Stimulated activated CD8-positive, alpha-beta memory T cell treated with anti-CD3 and anti-CD28 coated beads, Interleukin-4, amount 100 ng/mL, for 4 hours (primary cell): ENCODE data around the gene IFRD2.

Experiments
- DNase-seq, 2 donors: peaks; one replicate each; pipeline ENCODE4 v3.0.0-alpha.2; 2020; ENCODE audit warnings: low read depth in 2 of 2, low spot score in 1 of 2

The IFRD2 gene

DNA sequence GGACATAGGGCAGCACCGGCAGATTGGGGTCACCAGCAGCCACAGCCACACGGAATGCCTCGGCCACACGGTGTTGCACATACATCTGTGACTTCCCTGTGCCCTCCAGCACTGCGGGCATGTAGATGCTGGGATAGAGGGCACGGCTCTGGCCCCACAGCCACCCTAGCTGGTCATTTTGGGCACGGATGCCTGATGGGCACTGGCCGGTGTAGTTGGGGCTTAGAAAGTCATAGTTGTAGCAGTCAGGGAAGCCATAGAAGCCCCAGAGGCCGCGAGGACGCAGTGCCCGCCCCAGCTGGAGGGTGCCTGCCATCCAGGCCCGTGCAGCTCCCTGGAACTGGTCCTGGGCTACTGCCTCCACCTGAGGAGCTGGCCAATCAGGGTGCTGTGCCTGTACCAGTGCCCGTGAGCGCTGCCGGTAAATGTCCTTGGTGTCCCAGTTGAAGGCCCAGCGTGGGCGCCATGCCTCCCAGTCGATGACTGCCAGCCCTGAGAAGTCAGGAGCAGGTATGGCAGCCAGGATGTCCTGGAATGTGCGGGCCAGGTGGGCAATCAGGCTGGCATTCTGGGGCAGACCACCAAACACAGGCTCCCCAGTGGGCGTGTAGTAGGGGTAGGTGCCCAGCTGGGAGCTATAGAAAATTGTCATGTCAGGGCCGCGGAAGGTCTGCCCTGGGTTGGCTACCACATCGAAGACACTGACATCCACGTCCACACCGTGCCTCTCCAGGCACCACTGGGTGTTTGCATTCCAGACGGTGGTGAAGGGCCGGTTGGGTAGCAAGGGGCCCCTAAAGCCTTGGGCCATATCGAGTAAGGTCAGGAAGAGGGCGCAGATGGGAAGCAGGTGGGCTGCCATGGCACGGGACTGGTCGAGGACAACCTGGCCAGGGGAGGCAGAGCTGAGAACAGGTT lies 10.1 kb upstream of the IFRD2 start:
- DNase-seq = no peak

DNA sequence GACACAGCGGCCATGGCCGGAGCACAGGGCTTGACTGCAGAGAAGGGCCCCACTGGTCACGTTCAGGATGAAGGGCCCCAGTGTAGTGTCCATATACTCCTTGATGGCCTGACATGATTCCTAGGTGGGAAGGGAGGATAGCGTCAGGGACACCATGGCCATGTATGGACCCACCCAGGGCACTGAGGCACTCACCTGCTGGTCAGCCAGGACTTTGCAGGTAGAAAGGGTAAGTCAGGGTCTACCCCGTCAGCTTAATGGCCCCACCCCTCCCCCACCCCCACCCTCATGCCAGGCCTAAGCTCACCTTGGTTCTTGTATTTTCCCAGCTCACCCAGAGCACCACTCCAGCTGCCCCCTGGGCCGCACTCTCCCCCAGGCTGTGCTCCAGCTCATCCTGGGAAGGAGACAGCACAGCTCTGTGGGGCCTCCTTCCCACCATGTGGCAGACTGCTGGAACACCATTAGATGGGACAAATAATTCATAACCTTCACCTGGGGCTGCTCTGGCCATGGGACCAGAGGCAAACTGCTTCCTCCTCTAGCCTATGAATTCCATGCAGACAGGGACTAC lies 8.5 kb upstream of the IFRD2 start:
- no peak for DNase-seq

DNA sequence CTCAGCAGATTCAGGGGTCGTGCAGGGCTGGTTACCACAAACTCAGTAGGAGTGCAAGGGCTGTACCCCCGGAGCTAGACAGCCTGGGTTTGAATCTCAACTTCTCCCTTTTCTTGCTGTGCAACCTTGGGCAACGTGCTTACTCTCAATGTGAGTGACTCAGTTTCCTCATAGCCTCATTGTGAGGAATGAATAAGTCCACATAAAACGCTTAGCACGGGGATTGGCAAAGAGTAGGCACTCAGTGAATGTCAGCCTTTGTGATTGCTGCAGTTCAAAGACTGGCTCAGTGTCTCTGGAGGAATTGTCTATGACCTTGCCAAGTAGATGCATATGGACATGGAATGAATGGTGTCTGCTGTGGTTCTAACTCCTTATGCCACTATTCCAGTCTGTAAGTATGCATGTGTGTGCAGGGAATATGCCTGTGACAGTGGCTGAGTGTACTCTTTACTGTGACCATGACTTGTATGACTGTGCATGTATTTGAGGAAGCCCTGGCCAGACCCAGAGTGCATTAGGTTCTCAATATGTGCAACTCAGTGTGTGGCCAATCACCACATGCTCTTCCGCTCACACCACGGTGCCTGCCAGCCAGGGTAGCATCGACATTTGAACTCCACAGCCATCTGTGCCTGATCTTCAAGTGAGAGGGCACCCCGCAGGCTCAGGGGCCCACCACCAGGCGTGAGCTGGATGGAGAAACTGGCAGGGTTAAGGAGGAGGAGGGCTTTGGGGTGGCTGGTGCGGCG lies 7.9 kb upstream of the IFRD2 start:
- DNase-seq = no peak

DNA sequence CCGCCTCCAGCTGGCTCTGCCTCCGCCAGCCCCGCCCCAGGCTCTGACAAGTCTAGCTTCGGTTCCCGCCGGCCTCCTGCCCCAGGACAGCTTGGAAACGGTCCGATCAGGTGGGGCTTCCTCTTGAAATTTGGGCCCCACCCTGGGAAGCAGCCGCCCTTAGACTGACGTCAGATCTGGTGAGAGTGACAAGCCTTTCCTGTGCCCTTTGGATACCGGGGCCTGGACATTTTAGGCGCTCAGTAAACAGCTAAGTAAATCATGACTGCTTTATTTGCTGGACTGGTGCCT lies 7.4 kb upstream of the IFRD2 start:
- no peak for DNase-seq

DNA sequence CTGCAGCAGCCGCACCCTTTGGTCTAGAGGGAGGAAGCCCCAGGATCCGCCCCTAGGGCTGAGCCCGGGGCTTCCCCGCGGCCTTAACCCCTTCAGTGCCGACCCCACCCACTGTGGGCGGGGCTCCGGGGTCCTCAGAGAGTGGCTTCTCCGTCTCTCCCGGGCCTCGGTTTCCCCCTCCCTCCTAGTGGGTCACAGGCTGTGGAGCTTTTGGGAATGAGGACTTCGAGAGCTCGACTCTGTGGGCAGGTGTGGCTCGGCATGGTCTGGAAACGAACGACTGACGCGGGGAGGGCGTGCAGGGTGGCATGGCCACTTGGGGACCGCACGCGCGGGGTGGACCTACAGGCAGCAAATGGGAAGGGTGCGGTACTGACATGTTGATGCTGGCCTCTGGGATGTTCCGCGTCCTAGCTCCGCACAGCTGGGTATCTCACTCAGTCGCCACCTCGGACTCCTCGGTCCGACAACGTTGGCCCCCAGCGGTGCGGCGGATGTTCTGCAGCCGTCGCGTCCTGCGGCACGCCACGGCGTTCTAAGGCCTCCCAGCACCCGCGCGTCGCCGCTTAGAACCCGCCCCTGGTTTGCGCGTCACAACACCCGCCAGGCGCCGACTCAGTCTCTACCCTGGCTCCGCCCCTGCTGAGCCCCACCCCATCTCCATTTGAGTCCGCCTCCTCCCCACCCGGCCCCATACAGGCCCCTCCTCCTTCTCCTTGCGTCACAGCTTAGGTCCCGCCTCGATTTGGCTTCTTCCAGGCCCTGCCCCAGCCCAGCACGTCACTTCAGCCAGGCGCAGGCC lies 6.8 kb upstream of the IFRD2 start, which contains the start of the genes HYAL3 and NAA80:
TSS of gene HYAL3 (minus strand) at position 570 of the 802 bp plus-strand sequence. CDS start 3,803 bp downstream, outside the sequence.
TSS of gene NAA80 (minus strand) at position 570 of the 802 bp plus-strand sequence. CDS start 1,942 bp downstream, outside the sequence.
- peak; percentile 99 for DNase-seq

DNA sequence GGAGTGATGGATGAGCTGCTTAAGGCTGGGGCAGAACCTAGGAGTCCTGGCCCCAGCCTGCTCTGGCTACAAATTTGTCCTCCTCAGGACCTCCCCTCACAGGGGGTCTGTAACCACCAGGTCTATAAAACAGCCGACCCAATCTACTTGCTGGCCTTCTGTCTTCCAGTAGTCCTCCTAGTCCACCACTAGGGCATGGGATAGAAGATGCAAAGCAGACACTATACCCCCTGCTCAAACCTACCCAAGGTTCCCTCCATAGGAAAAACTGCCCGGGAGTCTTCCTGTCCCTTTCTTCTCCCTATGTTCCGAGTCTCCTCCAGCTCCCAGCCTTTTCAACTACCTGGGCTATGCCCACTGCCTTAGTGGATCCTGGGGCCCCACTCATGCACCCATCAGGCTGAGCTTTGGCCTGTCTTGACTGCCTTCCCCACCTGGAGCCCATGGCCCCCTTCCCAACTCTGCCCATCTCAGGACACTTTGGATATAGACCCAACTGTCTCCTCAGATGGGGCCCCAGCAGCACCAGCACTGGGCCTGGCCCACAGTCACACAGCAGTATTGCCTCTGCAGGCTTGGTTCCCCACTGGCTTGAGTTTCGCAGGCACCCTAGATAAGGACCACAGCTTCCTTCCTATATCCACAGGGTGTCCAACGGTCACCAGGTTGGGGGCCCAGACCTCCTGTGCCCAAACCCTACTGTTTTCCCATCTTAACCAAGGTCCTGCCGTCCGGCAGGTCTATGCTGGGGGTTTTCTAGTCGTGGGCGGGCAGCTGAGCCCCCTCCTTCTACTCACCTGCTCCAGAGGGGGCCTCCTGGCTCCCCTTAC lies 5.9 kb upstream of the IFRD2 start:
- DNase-seq = no peak

DNA sequence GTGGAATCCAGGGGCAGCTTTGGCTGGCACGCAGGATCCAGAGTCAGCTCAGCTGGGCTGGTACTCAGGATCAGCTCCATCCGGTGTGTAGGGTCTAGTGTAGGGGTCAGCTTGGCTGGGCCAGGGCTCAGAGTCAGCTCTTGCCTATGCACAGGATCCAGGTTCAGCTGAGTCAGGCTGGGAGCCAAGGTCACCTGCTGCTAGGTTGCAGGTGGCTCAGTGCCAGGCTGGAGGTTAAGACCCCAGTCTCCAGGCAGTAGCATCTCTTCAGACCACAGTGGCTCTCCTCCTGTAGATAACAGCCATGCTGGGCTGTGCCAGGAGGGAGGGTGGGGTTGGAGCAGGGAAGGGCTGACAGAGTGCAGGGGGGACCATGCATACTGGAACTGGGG lies 5.2 kb upstream of the IFRD2 start:
- no peak for DNase-seq

DNA sequence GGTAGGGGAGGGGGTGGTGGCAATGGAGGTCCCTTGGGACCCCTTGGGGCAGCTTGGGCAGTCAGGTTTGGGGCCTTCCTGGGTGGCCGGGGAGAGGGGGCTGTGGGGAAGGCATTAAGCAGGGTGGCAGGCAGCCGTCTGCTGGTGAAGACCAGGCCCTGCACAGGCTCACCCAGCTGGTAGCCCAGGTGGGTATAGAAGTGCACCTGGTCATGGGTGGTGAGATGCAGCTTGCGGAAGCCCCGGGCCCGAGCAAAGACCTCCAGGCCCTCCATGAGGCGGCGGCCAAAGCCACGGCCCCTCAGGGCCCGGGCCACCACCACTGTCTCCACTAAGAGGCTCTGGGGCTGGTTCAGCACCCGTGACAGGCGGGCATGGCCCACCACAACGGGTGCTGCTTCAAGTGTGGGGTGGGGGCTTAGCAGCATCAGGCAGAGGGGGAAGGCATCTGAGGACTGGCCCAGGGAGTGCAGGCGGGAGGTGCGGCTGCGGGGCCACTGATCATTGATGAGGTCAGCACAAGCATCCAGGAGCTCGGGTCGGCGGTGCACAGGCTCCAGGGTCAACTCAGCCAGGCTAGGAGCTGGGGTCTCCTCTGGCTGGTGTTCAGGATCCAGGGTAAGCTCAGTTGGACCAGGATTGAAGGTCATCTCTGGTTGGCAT lies 4.6 kb upstream of the IFRD2 start:
- DNase-seq = no peak

DNA sequence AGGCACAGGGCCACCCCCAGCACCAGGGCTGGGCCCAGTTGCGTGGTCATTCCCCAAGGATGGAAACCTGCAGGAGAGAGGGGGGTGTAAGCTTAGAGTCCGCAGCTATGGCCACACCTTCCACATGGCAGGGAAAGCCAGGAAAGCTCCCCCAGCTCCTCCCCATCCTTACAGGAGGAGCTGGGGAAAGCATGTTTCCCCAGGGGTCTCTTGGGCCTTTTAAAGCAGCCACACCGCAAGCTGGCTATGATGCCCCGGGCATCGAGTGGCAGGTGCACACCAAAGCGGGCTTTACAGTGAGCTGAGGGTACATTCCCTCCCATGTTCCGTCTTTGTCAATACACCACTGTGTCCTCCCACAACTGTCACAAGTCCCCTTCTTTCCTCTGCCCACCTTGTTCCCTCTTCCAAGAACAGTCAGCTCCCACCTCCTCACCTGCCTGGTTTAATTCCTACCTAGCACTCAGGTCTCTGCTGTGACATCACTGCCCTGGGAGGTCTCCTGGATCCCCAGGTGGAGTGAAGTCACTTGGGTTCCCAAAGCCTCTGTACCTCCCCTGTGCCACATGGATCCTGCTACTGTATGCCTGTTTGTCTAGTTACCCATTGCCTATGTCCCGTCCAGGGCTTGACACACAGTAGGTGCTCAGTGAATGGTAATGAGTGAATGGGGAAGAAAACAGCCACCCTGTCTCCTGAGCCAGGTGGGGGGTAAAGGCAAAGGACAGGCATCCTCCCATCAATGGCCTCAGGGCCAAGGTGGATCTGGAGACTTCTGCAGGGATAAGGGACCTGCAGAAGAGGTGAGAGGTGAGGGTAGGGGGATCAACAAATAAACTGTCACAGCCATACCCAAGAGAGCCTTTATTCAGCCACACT lies 3.6 kb upstream of the IFRD2 start:
- no peak for DNase-seq

DNA sequence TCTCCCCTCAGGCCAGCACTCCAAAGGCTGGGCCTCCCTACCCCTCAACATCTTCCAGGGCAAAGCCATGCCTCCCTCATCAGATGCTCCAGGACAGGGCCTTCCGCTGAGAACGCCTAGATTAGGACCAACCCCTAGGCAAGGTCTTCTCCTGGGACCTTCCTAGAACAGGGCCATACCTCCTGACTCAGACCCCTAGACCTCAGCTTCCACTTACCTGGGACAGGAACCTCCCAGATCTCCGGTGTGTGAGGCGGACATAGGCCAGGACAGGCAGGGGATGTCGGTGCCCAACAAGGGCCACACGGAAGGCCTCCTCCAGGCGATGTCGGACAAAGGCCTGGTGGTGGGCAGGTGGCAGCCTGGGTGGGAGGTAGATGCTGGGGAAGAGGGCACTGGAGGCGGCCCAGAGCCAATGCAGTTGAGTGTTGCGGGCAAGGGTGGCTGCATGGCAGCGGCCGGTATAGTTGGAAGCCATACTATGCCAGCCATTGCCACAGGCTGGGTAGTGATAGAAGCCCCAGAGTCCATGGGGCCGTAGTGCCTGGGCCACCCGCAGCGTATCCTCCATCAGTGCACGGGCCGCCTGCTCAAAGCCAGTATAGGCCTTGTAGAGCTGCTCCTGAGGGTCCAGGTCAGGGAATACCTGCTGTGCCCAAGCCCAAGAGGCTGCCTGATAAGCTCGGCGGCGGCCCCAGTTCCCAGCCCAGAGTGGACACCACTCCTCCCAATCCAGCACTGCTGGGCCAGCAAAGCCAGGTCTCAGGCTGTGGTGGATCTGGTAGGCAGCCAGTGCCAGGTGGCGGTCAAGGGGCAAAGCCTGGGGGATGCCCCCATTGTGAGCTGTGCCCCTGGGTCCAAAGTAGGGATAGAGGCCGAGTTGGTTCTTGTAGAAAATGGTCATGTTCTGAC lies 2.5 kb upstream of the IFRD2 start:
- DNase-seq = no peak

DNA sequence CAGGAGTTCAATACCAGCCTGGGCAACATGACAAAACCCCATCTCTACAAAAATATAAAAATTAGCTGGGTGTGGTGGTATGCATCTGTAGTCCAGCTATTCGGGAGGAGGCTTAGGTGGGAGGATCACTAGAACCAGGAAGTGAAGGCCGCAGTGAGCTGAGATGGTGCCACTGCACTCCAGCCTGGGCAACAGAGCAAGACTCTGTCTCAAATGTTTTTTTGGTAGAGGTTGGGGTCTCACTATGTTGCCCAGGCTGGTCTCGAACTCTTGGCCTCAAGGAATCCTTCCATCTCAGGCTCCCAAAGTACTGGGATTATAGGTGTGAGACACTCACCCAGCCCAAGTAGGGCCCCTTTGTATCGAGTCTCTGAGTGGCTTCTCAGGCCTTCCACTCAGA lies 1.9 kb upstream of the IFRD2 start:
- no peak for DNase-seq

DNA sequence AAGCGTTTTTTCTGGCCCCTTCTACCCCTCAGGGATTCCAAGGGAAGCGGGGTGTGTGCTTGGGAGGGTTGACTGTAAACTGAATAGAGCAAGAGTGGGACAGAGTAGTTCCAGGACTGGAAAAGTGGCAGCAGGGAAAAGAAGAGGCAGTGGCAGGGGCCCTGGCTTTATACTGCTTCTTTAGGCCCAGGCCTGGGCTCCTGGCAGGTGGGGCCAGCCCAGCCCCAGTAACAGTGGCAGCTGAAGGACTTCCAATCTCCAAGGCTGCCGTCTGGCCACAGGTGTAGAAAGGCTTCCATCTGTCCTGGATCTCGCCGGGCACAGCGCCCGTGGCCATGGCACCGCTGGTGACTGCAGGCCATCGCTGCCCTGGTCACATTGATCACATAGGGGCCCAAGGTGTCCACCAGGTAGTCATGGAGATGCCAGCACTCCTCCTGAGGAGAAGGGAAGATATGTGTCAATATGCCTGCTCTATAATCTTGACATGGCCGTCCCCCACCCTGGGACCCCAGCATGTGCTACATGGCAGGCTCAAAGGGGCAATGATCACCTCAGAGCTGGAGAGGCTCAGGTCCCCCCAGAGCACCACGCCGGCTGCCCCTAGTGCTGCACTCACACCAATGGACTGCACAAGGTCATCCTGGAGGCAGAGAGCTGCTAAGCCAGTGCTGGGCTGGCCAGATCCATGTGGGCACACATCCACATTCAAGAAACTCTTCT lies 1.0 kb upstream of the IFRD2 start:
- no peak for DNase-seq

DNA sequence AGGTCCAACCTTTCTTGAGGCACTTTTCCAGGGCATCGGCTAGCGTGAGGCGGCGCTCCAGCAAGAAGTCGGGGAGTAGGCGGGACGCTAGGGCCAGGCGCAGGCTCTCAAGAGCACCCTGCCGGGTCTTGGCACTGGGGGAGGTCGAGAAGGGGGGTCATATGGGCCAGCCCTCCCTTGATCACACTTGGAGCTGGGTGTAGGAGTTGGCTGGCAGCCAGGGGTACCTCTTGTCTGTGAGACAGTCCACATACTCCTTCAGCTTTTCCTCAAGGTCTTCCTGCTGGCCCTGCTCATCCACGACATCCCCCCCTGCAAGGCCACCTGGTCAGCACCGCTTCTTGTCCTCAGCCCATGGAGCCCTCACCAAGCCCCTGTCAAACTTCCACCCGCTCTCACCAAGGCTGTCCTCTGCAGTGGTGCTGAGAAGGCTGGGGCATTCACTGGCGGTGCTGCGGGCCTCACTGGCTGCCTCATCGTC lies 2.0 kb downstream of the IFRD2 start:
- DNase-seq = no peak

DNA sequence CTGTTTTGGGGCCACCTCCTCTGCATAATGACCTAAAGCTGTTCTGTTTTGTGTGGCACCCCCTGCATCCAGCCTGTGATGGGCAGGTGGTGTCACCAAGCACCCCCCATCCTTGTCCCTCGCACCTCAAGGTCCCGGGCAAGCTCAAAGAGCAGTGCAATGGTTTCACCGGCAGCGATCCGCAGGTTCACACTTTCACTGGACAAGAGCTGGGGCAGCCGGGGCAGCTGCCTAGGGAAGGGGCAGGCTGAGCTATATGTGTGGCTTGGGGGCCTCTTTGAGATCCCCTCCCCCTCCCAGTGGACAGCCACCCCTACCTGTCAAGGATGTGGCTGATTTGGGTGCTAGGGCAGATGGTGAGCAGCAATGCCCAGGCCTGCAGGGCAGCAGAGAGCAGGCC lies 3.1 kb downstream of the IFRD2 start:
- no peak for DNase-seq

DNA sequence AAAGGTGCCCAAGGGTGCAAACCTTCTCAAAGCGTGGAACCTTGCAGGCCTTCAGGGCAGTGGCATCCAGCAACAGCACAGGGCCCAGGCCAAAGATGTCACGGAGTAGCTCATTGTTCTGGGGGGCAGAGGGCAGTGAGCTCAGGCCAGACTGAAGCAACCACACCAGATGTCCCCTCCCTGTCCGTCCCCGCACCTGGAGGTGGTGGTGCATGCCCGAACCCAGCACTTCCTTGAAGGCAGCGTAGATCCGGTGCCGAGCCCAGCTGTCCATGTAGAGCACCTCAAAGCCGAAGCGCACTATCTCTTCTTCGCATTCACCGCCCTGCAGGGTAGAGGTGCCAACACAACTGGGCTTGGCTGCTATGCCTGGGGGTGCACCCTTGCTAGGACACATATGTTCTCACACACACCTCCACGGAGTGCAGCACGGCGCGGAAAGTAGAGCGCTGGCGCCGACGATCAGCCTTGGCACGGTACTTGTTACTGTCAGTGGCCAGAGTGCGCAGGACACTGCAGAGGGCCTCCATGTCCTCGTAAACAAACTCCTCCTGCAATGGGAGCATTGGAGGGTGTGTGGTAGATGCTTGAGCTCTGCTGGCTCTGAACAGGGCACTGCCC lies 3.7 kb downstream of the IFRD2 start:
- DNase-seq = no peak

DNA sequence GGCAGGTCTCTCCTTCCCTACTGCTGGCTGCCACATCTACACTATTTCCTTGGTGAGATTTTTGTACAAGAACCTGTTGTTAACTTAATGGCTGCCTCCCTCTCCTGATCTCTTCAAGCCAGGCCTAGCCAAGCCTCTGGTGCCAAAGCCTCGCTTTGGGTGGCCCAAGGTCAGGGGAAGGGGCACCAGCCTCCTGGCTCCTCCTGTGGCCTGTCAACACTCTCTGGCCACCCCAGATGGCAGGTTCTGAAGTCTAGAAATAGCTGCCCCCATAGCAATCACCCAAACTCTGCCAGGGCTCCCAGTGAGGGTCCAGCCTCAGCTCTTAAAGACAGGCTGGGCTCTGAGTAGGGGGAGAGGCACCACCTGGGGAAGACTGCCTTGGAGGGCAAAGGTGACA lies 5.0 kb downstream of the IFRD2 start:
- DNase-seq = no peak
